SK-N-SH treated with all-trans-retinoic acid at 6 μM for 48 hours (cell line): ENCODE results near the gene RITA1.
A peak's percentile ranks its signal among the peaks of the same experiment; 100 is the strongest.

Experiments
- ATAC-seq: fragments of 200-7000 bp; cut with Tn5 transposase; 3 replicates; pipeline ENCODE4 v1.9.1; 2020; ENCODE audit warnings: mild to moderate bottlenecking, moderate library complexity
- CSDC2 ChIP-seq: fragments of 250-450 bp; sonication (Bioruptor Pico); IDR thresholded peaks from 2 replicates; pipeline ENCODE4 v1.5.0; 2020; ENCODE audit warnings: mild to moderate bottlenecking, moderate library complexity
- CSRNP3 ChIP-seq: fragments of 250-450 bp; sonication (Bioruptor Pico); IDR thresholded peaks from 2 replicates; pipeline ENCODE4 v1.5.1; 2021; ENCODE audit warnings: mild to moderate bottlenecking, moderate library complexity
- ESRRG ChIP-seq: fragments of 250-450 bp; sonication (Bioruptor Pico); IDR thresholded peaks from 2 replicates; pipeline ENCODE4 v1.6.1; 2021; ENCODE audit warnings: mild to moderate bottlenecking
- GLIS3 ChIP-seq: fragments of 250-450 bp; sonication (Bioruptor Pico); IDR thresholded peaks from 2 replicates; pipeline ENCODE4 v1.5.0; 2020; ENCODE audit warnings: mild to moderate bottlenecking, moderate library complexity
- OSR1 ChIP-seq: fragments of 250-450 bp; sonication (Bioruptor Pico); IDR thresholded peaks from 2 replicates; pipeline ENCODE4 v1.8.0; 2022; ENCODE audit warnings: moderate library complexity, mild to moderate bottlenecking, inconsistent platforms
- PATZ1 ChIP-seq: fragments of 250-450 bp; sonication (Bioruptor Pico); IDR thresholded peaks from 2 replicates; pipeline ENCODE4 v1.8.0; 2020; ENCODE audit warnings: mild to moderate bottlenecking, moderate library complexity, borderline replicate concordance
- PPARA ChIP-seq: fragments of 250-450 bp; sonication (Bioruptor Pico); IDR thresholded peaks from 2 replicates; pipeline ENCODE4 v1.5.0; 2020; ENCODE audit warnings: mild to moderate bottlenecking, borderline replicate concordance
- RARB ChIP-seq: fragments of 250-450 bp; sonication (Bioruptor Pico); IDR thresholded peaks from 2 replicates; pipeline ENCODE4 v1.8.0; 2021; ENCODE audit warnings: mild to moderate bottlenecking, moderate library complexity
- SNAI2 ChIP-seq: fragments of 250-450 bp; sonication (Bioruptor Pico); IDR thresholded peaks from 2 replicates; pipeline ENCODE4 v1.5.0; 2020; ENCODE audit warnings: mild to moderate bottlenecking, moderate library complexity
- TCF4 ChIP-seq: fragments of 250-450 bp; sonication (Bioruptor Pico); IDR thresholded peaks from 2 replicates; pipeline ENCODE4 v1.8.0; 2021; ENCODE audit warnings: mild to moderate bottlenecking, moderate library complexity, borderline replicate concordance
- TOX ChIP-seq: fragments of 250-450 bp; sonication (Bioruptor Pico); IDR thresholded peaks from 2 replicates; pipeline ENCODE4 v1.8.0; 2021; ENCODE audit warnings: mild to moderate bottlenecking, moderate library complexity, borderline replicate concordance
- ZC3H10 ChIP-seq: fragments of 250-450 bp; sonication (Bioruptor Pico); IDR thresholded peaks from 2 replicates; pipeline ENCODE4 v1.5.1; 2021; ENCODE audit warnings: mild to moderate bottlenecking, moderate library complexity
- ZFP3 ChIP-seq: fragments of 250-450 bp; sonication (Bioruptor Pico); IDR thresholded peaks from 2 replicates; pipeline ENCODE4 v1.5.0; 2020; ENCODE audit warnings: mild to moderate bottlenecking, moderate library complexity
- ZFP30 ChIP-seq: fragments of 450-650 bp; formaldehyde crosslinking; IDR thresholded peaks from 2 replicates; pipeline ENCODE4 v1.5.0; 2022; ENCODE audit warnings: mild to moderate bottlenecking, moderate library complexity
- ZNF565 ChIP-seq: fragments of 450-650 bp; formaldehyde crosslinking; conservative IDR thresholded peaks from 2 replicates; pipeline ENCODE4 v1.5.0; 2020; ENCODE audit warnings: low read depth, mild to moderate bottlenecking, moderate library complexity
- ZNF70 ChIP-seq: fragments of 450-650 bp; formaldehyde crosslinking; IDR thresholded peaks from 2 replicates; pipeline ENCODE4 v1.5.0; 2020; ENCODE audit warnings: mild to moderate bottlenecking, moderate library complexity
- TF ChIP-seq, protein P1 (sequence below): fragments of 250-450 bp; sonication (Bioruptor Pico); IDR thresholded peaks from 2 replicates; pipeline ENCODE4 v1.5.0; 2020; ENCODE audit warnings: mild to moderate bottlenecking, moderate library complexity
- TF ChIP-seq, protein P2 (sequence below): fragments of 250-450 bp; sonication (Bioruptor Pico); IDR thresholded peaks from 2 replicates; pipeline ENCODE4 v1.8.0; 2021; ENCODE audit warnings: low read depth, mild to moderate bottlenecking, moderate library complexity, borderline replicate concordance
- TF ChIP-seq, protein P3 (sequence below): fragments of 250-450 bp; sonication (Bioruptor Pico); IDR thresholded peaks from 2 replicates; pipeline ENCODE4 v1.5.1; 2020; ENCODE audit warnings: low read depth, mild to moderate bottlenecking, moderate library complexity

RITA1 gene

DNA sequence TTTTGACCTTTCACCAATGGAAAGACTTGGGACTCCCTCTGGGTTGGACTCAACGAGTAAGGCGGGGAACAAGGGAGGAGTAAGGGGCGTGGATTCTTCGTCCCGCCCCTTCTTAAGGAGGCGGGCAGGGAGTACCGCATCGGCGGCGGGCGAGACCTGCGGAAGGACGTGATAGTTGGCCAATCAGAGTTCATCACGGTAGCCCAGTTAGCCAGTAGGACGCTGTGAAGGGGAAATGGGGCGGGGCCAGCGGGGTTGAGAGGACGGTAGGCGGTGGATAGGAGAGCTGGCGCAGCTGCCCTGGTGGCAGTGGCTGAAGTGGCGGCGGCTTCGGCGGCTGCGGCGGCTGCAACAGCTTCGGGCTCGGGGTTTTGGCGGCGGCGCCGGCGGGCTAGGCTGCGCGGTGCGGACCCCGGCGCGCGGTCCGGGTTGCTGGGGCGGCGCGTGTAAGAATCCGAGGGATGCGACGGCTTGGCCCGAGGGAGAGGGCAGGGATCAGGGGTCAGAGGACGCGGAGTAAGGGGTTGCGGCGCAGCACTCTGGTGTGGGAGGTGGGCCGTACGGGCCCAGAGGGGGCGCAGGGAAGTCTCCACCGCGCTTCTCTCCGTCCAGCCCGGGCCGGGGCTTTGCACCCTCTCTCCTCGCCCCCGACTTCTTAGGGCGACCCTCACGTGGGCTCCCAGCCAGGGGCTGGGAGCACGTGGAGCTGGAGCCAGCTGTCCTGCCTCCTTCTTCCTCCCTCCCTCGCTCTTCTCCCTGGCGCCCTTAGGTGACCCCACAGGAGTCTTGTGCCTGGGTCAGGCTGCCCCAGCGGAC, 35.9 kb downstream of the RITA1 start, which contains the start of gene TPCN1:
Gene TPCN1, plus strand, starts transcription at position 284 of the 816 bp plus-strand sequence. CDS start 5,389 bp downstream, outside the sequence.
- peak; percentile 64; the same call in 1 of the 2 replicates for TF ChIP-seq ZFP3
- no peak for TF ChIP-seq OSR1 (CRISPR knock-in tag)
- ATAC-seq = peak; percentile 95

- no peak for TF ChIP-seq ZNF70 (CRISPR knock-in tag)
- no peak for TF ChIP-seq RARB (CRISPR knock-in tag)
- TF ChIP-seq, protein P1, sequence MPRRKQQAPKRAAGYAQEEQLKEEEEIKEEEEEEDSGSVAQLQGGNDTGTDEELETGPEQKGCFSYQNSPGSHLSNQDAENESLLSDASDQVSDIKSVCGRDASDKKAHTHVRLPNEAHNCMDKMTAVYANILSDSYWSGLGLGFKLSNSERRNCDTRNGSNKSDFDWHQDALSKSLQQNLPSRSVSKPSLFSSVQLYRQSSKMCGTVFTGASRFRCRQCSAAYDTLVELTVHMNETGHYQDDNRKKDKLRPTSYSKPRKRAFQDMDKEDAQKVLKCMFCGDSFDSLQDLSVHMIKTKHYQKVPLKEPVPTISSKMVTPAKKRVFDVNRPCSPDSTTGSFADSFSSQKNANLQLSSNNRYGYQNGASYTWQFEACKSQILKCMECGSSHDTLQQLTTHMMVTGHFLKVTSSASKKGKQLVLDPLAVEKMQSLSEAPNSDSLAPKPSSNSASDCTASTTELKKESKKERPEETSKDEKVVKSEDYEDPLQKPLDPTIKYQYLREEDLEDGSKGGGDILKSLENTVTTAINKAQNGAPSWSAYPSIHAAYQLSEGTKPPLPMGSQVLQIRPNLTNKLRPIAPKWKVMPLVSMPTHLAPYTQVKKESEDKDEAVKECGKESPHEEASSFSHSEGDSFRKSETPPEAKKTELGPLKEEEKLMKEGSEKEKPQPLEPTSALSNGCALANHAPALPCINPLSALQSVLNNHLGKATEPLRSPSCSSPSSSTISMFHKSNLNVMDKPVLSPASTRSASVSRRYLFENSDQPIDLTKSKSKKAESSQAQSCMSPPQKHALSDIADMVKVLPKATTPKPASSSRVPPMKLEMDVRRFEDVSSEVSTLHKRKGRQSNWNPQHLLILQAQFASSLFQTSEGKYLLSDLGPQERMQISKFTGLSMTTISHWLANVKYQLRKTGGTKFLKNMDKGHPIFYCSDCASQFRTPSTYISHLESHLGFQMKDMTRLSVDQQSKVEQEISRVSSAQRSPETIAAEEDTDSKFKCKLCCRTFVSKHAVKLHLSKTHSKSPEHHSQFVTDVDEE = no peak
- no peak for TF ChIP-seq ZC3H10 (CRISPR knock-in tag)
- no peak for TF ChIP-seq CSDC2 (CRISPR knock-in tag)
- TF ChIP-seq, protein P2, sequence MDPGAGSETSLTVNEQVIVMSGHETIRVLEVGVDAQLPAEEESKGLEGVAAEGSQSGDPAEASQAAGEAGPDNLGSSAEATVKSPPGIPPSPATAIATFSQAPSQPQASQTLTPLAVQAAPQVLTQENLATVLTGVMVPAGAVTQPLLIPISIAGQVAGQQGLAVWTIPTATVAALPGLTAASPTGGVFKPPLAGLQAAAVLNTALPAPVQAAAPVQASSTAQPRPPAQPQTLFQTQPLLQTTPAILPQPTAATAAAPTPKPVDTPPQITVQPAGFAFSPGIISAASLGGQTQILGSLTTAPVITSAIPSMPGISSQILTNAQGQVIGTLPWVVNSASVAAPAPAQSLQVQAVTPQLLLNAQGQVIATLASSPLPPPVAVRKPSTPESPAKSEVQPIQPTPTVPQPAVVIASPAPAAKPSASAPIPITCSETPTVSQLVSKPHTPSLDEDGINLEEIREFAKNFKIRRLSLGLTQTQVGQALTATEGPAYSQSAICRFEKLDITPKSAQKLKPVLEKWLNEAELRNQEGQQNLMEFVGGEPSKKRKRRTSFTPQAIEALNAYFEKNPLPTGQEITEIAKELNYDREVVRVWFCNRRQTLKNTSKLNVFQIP = no peak
- TF ChIP-seq, protein P3, sequence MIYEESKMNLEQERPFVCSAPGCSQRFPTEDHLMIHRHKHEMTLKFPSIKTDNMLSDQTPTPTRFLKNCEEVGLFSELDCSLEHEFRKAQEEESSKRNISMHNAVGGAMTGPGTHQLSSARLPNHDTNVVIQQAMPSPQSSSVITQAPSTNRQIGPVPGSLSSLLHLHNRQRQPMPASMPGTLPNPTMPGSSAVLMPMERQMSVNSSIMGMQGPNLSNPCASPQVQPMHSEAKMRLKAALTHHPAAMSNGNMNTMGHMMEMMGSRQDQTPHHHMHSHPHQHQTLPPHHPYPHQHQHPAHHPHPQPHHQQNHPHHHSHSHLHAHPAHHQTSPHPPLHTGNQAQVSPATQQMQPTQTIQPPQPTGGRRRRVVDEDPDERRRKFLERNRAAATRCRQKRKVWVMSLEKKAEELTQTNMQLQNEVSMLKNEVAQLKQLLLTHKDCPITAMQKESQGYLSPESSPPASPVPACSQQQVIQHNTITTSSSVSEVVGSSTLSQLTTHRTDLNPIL (CRISPR knock-in tag) = no peak
- TF ChIP-seq TCF4 (CRISPR knock-in tag) = no peak
- TF ChIP-seq ZNF565 (CRISPR knock-in tag) = no peak
- TF ChIP-seq PPARA = no peak
- TF ChIP-seq ZFP3 = no peak
- TF ChIP-seq CSRNP3 (CRISPR knock-in tag) = no peak
- TF ChIP-seq PATZ1 (CRISPR knock-in tag) = no peak
- no peak for TF ChIP-seq OSR1 (CRISPR knock-in tag)
- no peak for TF ChIP-seq ESRRG (CRISPR knock-in tag)
- no peak for TF ChIP-seq TOX
- no peak for TF ChIP-seq GLIS3 (CRISPR knock-in tag)
- no peak for TF ChIP-seq ZFP30
- TF ChIP-seq SNAI2 (CRISPR knock-in tag) = no peak
- ATAC-seq = peak; percentile 2; the same call in 1 of the 3 replicates
These were observed 36.6 kb downstream of the RITA1 start for GRCh38 chr12:113221997-113222729.
